ENCODE measurements around the gene KL. TPM values are rescaled to one million over a fixed set of nuclear protein-coding genes. Genes with fewer than 3 reads are reported as not detected.
A peak's percentile ranks its signal among the peaks of the same experiment; 100 is the strongest.

Gene KL
- total RNA-seq, 1 donor = under 0.01 TPM

- DNase-seq (ENCODE audit: low read depth) = peak; percentile 79
- no peak for TF ChIP-seq CTCF (IDR thresholded peaks at IDR 0.05; ENCODE audit: insufficient read depth, low read depth, low read length)
Observed at GRCh38 chr13:33058776-33059327, 42.6 kb downstream of the KL start.

GRCh38 chr13:33060815-33061214, 44.6 kb downstream of the KL start:
- DNase-seq (ENCODE audit: low read depth) = no peak
- no peak overlapping the region for H3K4me3 ChIP-seq (ENCODE audit: low read depth, low read length)
- TF ChIP-seq CTCF (IDR thresholded peaks at IDR 0.05; ENCODE audit: insufficient read depth, low read depth, low read length) = no peak

More at GRCh38 chr13:33058776-33059327, 42.6 kb downstream of the KL start:
- no peak overlapping the region for H3K4me3 ChIP-seq (ENCODE audit: low read depth, low read length)

GRCh38 chr13:33066329-33066728, 50.1 kb downstream of the KL start:
- TF ChIP-seq CTCF (IDR thresholded peaks at IDR 0.05; ENCODE audit: insufficient read depth, low read depth, low read length) = no peak
- no peak for DNase-seq (ENCODE audit: low read depth)
- H3K4me3 ChIP-seq (ENCODE audit: low read depth, low read length) = no peak overlapping the region

- no peak overlapping the region for H3K4me3 ChIP-seq (ENCODE audit: low read depth, low read length)
- DNase-seq (ENCODE audit: low read depth) = no peak
- TF ChIP-seq CTCF (IDR thresholded peaks at IDR 0.05; ENCODE audit: insufficient read depth, low read depth, low read length) = peak; percentile 8
Observed at GRCh38 chr13:33069365-33069764, 53.1 kb downstream of the KL start.

- H3K4me3 ChIP-seq (ENCODE audit: low read depth, low read length) = no peak overlapping the region
- no peak for TF ChIP-seq CTCF (IDR thresholded peaks at IDR 0.05; ENCODE audit: insufficient read depth, low read depth, low read length)
- DNase-seq (ENCODE audit: low read depth) = no peak
Observed at GRCh38 chr13:33070713-33071112, 54.5 kb downstream of the KL start.

GRCh38 chr13:33072282-33072681, 56.1 kb downstream of the KL start:
- no peak for TF ChIP-seq CTCF (IDR thresholded peaks at IDR 0.05; ENCODE audit: insufficient read depth, low read depth, low read length)
- DNase-seq (ENCODE audit: low read depth) = no peak
- no peak overlapping the region for H3K4me3 ChIP-seq (ENCODE audit: low read depth, low read length)

GRCh38 chr13:33072759-33073158, 56.5 kb downstream of the KL start:
- no peak for DNase-seq (ENCODE audit: low read depth)
- TF ChIP-seq CTCF (IDR thresholded peaks at IDR 0.05; ENCODE audit: insufficient read depth, low read depth, low read length) = no peak
- H3K4me3 ChIP-seq (ENCODE audit: low read depth, low read length) = no peak overlapping the region

Measured in fibroblast of villous mesenchyme (primary cell).